SK-MEL-5 (cell line): Measurements from ENCODE around the gene MATN1. TPM values are rescaled to one million over a fixed set of nuclear protein-coding genes. Genes with fewer than 3 reads are reported as not detected.

Source experiments
- DNase-seq: peaks from one replicate; pipeline ENCODE4 v3.0.0-alpha.2; 2016; ENCODE audit warnings: low read depth, low spot score
- in situ Hi-C: cut with HindIII; loops from 2 replicates; pipeline ENCODE4 v1.10.0; 2016; ENCODE audit warnings: low sequenced_read_pairs, high pct_unique_total_duplicates, low pct_unique_long_range_greater_than_20kb
- small RNA-seq, 2 experiments: library from RNA; depleted of rRNA; stranded (forward); fragments of <200 nt; gene quantifications; one replicate each; pipeline ENCODE3, GENCODE V24; 2014
- total RNA-seq: library from RNA; depleted of rRNA; stranded (reverse); fragments of >200 nt; shearing (Covaris generic); gene quantifications from 2 replicates; pipeline ENCODE4 v1.2.3, GENCODE V29; 2014; rRNA removed

The MATN1 gene
- total RNA-seq, 1 experiment from 2014 or later = 0.18 TPM

GRCh38 chr1:30665216-30666010, 58.0 kb downstream of the MATN1 start:
- no peak for DNase-seq
- in situ Hi-C loops = no loop called here

GRCh38 chr1:30664103-30664755, 59.2 kb downstream of the MATN1 start:
- in situ Hi-C loops = no loop called here

GRCh38 chr1:30663596-30664091, 59.7 kb downstream of the MATN1 start:
- DNase-seq = no peak
- in situ Hi-C loops = no loop called here

More at GRCh38 chr1:30664103-30664755, 59.2 kb downstream of the MATN1 start:
- DNase-seq = no peak

GRCh38 chr1:30662291-30662840, 61.0 kb downstream of the MATN1 start:
- DNase-seq = no peak
- in situ Hi-C loops = no loop called here

GRCh38 chr1:30661311-30661710, 62.1 kb downstream of the MATN1 start:
- in situ Hi-C loops = no loop called here
- DNase-seq = no peak

Small RNA genes lying within 50 kb of the gene (small RNA-seq; reads per million reads assigned to genes)
- 0 reads per million in 2 experiments for gene MIR4420

Other genes starting within 250 kb of the MATN1 start
- gene LAPTM5, start 34.2 kb upstream of the MATN1 start, total RNA-seq = 0.05 TPM in 1 of 2 replicates, not detected in the other
- gene SDC3, start 185.2 kb upstream of the MATN1 start, total RNA-seq = 73.0 and 75.0 TPM in 2 replicates